AG04449 (cell line): ENCODE data around the gene ANKRD22.

Experiments used
- CTCF ChIA-PET: fragments of 350-600 bp; formaldehyde crosslinking; extraction: SDS; loops from one replicate; lab custom pipeline; 2021; ENCODE audit warnings: antibody characterized with exemption; lab: Yijun Ruan, JAX
- POLR2A ChIA-PET: fragments of 400-600, 350-600 bp; formaldehyde crosslinking; extraction: SDS; loops from one replicate; lab custom pipeline; 2020; ENCODE audit warnings: antibody characterized with exemption, inconsistent platforms; lab: Yijun Ruan, JAX
- DNase-seq: peaks from one replicate; pipeline ENCODE4 v3.0.0-alpha.2; 2010; ENCODE audit warnings: low read depth, low spot score
- H3K4me3 ChIP-seq: 2 replicates; pipeline ENCODE4 v1.5.1; 2011; ENCODE audit warnings: low read depth, mild to moderate bottlenecking, control low read depth, low read length
- CTCF ChIP-seq: IDR thresholded peaks from one replicate; pipeline ENCODE4 v1.5.1; 2011; ENCODE audit warnings: mild to moderate bottlenecking, moderate library complexity, low read length, control low read depth, inconsistent platforms; ENCODE audit not compliant: insufficient read depth; ENCODE audit errors: missing control alignments

The ANKRD22 gene

GRCh38 chr10:88895250-88895649 is 43.6 kb upstream of the ANKRD22 start:
- DNase-seq, result no peak
- no peak for TF ChIP-seq CTCF
- no peak overlapping the region for H3K4me3 ChIP-seq
- CTCF ChIA-PET, result interaction anchor here (0.6 to 5.2 kb wide), 5 partner anchors 23 to 92 kb away, joined by 3 to 35 read pairs (median 4); no protein-coding TSS in a partner anchor
- POLR2A ChIA-PET, result no interaction called here

- CTCF ChIA-PET, result interaction anchor here (5.2 kb wide), 1 partner anchor 40 kb away, joined by 35 read pairs; no protein-coding TSS in a partner anchor
- TF ChIP-seq CTCF, result no peak
These were observed 42.0 kb upstream of the ANKRD22 start for GRCh38 chr10:88893611-88894010.

DNA sequence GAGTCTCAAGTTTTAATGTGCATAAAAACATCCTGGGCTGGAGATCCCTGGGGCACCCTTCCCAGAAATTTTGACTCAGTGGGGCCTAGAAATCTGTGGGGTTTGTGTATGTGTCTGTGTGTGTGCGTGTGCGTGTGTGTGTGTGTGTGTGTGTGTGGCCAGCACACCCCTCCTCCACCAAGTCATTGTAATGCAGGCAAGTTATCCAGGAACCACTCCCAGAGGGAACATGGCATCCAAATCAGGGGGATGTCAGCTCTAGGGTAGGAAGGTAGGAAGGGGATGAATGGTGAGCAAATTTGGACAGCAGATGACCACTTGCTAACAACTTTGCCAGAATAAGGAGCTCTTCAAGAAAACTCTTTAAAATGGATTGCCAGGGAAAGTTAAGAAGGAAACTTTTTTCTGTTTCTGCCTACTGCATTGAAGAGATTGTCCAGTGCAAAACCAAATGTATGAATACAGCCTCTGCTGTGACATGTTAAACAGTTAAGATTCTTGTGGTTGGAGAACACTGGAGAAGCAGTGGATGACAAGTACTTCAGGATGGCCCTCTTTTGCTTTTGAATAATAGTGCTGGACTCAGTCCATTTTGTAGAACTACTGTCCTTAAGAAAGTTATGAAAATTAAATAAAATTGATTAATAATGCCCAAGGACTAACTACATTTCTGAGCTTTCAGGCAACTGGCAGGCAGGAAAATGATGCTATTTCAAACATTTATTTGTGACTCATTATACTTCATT is 40.8 kb upstream of the ANKRD22 start:
- TF ChIP-seq CTCF, result no peak
- CTCF ChIA-PET, result interaction anchor here (0.8 to 5.2 kb wide), 6 partner anchors 8 to 204 kb away, joined by 3 to 35 read pairs (median 4); no protein-coding TSS in a partner anchor
- DNase-seq, result no peak
- no peak overlapping the region for H3K4me3 ChIP-seq
- POLR2A ChIA-PET, result interaction anchor here (1.0 kb wide), 1 partner anchor 10 kb away, joined by 3 read pairs; no protein-coding TSS in a partner anchor

More at GRCh38 chr10:88893611-88894010, 42.0 kb upstream of the ANKRD22 start:
- H3K4me3 ChIP-seq, result no peak overlapping the region
- no peak for DNase-seq
- POLR2A ChIA-PET, result no interaction called here

DNA sequence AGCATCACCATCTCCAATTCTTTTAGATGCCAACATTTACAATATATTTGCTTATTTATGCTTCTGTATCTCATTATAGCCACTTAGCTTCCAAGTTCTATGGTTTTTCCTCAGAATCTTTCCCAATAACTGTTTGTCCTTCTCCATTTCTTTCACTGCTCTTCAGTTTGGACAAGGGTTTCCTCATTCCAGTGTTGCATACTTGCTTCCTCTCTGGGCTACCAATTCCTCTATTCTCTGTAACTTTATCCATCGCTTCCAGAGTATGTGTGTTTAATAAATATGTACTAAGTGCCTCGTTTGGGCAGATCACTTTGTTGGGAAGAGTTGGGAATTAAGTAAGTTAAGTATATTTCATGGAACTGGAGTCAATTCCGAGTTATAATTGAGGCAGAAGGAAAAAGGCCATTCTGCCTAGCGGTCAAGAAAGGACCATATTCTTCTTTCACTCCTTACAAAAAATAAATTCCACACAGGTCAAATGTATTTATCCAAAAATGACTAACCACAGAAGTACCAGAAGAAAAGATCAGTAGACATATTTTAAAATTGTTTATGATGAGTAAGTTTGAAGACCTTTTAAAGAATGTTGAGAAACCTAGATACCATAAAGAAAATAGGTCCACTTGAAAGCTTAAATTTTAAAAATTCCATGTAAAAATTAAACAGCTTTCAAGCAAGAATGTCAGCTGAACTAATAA is 39.2 kb upstream of the ANKRD22 start:
- TF ChIP-seq CTCF, result no peak
- POLR2A ChIA-PET, result no interaction called here
- no peak for DNase-seq
- no peak overlapping the region for H3K4me3 ChIP-seq
- CTCF ChIA-PET, result interaction anchor here (1.0 to 2.1 kb wide), 3 partner anchors 10 to 55 kb away, joined by 3 to 13 read pairs (median 5); no protein-coding TSS in a partner anchor

- no peak for TF ChIP-seq CTCF
- no peak for DNase-seq
- ChIA-PET CTCF (interaction anchor here (1.4 to 5.5 kb wide), 3 partner anchors 7 to 53 kb away, joined by 3 to 20 read pairs (median 3); no protein-coding TSS in a partner anchor), POLR2A (no interaction called here)
- H3K4me3 ChIP-seq, result no peak overlapping the region
These were observed 38.1 kb upstream of the ANKRD22 start for GRCh38 chr10:88889559-88890337.
